ENCODE data around the gene FOXK1.
A peak's percentile ranks its signal among the peaks of the same experiment; 100 is the strongest.
"Not testable (repeated sequence)": the region's sequence is repeated elsewhere in the genome, so short reads cannot be mapped to it uniquely, and the experiment has no call there.

Gene FOXK1

DNA sequence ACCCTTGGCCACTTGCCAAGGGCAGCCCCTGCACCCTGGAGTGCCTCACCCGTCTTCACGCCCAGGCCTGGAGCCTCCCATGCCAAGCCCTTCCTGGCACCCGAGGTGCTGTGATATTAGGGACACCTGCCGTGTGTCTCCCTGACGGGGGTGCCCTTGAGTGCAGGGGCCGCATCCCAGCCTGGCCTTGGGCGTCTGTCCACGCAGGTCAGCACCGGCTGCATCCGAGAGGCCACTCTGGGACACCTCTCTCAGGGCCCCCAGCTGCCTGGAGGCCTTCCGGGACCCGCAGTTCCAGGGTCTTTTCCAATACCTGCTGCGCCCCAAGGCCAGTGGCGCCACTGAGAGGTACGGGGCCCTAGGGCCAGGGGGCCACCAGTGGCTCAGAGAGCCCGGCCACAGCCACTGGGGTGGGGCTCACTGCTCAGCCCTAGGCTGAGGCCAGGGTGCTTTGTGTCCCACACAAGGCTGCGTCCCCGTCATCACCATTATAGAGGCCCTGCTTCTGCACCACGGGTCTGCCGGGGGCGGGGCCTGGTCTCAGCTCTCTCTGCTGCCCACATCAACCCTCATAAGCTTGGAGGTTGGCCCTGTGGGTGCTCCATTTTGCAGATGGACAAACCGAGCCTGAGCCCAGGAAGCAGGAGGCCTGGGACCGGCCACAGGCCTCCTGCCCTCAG lies 106.0 kb downstream of the FOXK1 start:
- no peak for DNase-seq

DNA sequence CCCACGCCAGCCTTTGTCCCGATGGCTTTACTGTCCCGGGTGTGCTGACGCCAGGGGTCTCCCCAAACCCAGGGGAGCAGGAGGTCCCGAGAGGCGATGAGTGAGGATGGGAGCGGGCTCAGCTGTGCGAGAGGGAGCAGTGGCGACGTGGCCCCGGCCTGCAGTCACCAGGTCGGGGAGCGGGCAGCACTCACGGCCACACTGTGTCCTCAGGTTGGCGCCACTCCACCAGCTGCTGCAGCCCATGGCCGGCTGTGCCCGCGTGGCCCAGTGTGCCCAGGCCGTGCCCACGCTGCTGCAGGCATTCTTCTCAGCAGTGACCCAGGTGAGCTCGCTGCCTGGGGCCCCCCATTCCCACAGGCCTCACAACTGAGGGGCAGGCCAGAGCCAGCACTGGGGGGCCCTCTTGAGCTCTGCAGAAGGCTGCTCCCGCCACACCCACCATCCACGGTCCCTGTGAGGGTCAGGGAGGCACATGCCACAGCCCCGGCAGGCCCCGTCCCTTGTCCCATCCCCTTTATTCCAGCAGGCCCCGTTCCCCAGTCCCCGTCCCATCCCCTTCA lies 106.6 kb downstream of the FOXK1 start:
- DNase-seq: peak; percentile 19

- DNase-seq: peak; percentile 18
These were observed 107.3 kb downstream of the FOXK1 start for GRCh38 chr7:4789194-4790077.

- DNase-seq: no peak
These were observed 108.0 kb downstream of the FOXK1 start for GRCh38 chr7:4790078-4790465.

- DNase-seq: no peak
These were observed 108.5 kb downstream of the FOXK1 start for GRCh38 chr7:4790516-4790991.

GRCh38 chr7:4791101-4791737 lies 109.1 kb downstream of the FOXK1 start:
- DNase-seq: no peak

DNA sequence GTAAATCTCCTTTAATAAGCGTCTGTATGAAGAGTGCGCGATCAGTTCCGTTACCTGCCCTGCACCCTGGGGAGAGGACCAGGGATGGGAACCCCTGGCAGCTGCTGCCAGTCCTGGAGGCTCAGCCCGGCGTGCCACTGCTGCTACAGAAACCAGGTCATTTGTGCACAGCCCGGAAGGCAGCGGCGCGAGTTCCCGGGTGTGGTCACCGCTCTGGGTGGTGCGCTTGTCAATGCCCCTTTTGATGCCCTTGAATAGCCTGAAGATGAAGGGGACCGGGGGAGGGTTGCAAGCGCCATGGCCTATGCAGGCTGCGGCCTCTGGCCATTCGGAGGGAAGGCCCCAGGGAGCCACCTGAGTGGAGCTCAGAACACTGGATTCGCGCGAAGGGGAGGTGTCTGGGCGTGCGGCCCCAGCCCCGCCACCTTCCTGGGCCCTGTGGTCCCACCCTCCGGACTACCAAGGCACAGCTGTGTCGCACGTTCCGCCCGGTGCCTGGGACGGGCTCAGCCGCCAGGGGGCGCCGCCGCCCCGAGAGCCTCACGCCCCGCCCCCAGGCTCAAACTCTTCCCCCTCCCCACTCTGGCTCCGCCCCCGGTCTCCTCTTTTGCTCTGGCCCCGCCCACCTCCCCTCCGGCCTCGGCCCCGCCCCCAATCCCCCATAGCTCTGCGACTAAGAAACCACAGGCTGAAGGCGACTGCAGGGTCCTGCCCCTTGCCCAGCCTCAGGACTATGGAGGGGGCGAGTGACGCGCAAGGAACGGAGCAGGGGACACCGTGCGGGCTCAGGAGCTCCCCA lies 109.8 kb downstream of the FOXK1 start:
- peak; percentile 84 for DNase-seq

DNA sequence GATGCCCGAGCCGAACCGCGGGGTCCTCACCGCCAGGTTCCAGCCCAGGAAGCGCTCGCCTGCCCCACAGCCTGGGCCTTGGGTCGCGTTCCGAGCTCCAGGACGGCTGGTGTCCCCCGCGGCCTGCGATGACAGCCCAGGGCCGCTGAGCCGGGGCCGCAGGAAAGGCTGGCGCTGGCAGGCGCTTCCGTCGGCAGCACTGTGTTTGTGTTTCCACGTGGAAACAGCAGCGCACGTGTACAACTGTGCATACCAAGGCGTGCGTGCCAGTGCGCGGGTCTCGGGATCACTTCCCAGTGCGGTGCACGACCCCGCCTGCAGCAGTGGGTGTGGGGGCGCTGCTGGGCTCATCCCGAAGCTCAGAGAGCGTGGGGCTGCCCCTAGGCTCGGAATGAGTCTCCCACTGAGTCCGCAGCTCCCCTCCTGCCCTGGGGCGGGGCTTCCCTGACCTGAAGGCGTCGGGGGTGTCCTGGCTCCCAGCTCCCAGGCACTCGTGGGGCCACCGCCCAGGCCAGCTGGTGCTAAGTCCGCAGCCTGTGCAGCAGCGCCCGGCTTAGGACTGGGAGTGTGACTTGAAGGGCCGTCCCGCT lies 110.5 kb downstream of the FOXK1 start:
- DNase-seq: peak; percentile 59

GRCh38 chr7:4793385-4793993 lies 111.4 kb downstream of the FOXK1 start:
- DNase-seq: not testable (repeated sequence)

GRCh38 chr7:4794171-4794570 lies 112.1 kb downstream of the FOXK1 start:
- not testable (repeated sequence) for DNase-seq

DNA sequence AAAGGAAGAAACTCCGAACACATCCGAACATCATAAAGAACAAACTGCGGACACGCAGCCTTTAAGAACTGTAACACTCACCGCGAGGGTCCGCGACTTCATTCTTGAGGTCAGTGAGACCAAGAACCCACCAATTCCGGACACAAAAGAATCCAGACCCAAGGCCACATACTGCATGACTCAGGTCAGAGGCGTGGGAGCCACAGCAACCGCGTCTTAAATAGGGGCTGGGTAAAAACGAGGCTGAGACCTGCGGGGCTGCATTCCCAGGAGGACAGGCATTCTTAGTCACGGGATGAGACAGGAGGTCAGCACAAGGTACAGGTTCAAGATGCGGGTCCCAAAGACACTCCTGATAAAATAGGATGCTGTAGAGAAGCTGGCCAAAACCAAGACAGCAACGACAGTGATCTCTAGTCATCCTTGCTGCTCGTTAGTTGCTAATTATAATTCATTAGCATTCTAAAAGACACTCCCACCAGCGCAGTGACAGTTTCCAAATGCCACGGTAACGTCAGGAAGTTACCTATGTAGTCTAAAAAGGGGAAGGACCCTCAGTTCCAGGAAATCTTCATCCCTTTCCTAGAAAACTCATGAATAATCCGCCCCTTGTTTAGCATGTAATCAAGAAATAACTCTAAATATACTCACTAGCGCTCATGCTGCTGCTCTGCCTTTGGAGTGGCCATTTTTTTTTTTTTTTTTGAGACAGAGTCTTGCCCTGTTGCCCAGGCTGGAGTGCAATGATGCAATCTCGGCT lies 112.7 kb downstream of the FOXK1 start:
- no peak for DNase-seq

GRCh38 chr7:4796453-4796852 lies 114.4 kb downstream of the FOXK1 start:
- DNase-seq: no peak

GRCh38 chr7:4797858-4798705 lies 116.0 kb downstream of the FOXK1 start:
- DNase-seq: peak; percentile 55

- DNase-seq: no peak
These were observed 116.7 kb downstream of the FOXK1 start for GRCh38 chr7:4798706-4799235.

- peak; percentile 59 for DNase-seq
These were observed 117.6 kb downstream of the FOXK1 start for GRCh38 chr7:4799508-4800268.

GRCh38 chr7:4800487-4800886 lies 118.4 kb downstream of the FOXK1 start:
- no peak for DNase-seq

DNA sequence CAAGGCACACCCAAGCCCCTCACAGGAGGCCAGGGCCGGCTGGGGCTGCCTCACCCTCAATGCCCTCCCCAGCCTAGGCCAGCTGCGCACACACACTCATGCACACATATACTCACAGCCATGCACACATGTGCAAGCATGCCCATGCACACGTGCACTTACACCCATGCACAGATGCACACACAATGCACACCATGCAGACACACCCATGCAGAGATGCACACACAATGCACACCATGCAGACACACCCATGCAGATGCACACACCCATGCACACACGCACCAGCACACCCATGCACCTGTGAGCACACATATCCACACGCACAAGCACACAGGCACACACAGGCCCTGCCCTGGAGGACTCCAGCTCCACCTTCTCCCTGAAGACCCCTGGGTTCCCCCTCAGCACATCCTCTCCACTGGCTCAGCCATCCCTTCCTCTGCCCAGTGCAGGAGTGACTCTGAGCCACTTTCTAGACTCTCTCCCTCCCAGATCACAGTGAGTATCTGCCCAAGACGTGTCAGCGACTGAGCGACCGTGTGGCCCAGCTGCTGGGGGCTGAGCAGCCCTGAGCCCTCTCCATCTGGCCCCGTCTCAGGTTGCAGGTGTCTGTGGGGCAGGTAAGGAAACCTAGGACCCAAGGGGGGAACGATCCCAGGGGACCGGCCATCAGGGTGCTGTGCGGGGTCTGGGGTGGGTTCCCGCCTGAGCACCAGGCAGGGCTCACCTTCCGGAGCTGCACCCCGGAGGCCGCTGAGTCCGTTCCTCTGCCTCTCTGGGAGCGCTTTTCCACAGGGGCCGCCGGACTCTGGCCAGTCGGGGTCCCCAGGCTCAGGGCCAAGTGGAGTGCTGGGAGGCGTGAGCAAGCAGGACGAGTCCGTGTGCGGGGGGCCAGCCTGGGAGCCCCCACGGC lies 119.1 kb downstream of the FOXK1 start:
- DNase-seq: no peak

DNA sequence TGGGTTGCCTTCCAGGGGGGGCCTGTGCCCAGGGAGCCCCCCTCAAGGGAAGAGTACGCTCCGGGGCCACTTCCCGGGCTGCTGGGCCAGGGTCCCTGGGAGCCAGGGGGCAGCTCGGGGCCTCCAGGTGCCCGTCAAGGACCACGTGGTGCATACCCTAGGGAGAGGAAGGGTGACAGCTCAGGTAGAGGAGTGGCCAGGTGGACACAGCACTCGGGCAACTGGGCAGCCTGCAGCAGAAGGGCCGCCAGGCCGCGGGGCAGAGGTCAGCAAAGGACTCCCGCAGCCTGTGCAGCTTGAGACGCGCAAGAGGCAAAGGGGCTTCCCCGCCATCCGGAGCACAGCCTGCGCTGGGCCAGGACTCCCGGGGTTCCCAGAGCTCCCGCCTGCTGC lies 119.7 kb downstream of the FOXK1 start:
- no peak for DNase-seq

Data from right hindlimb (tissue), 1 donor.